ENCODE data around the gene VPS13C. TPM values are rescaled to one million over a fixed set of nuclear protein-coding genes. Genes with fewer than 3 reads are reported as not detected.

The VPS13C gene
- total RNA-seq, 1 experiment from 2014 or later: 40.0 TPM

GRCh38 chr15:62027916-62028315 is 32.3 kb downstream of the VPS13C start:
- intact Hi-C loops (cut with micrococcal nuclease; ENCODE audit: unreplicated experiment): no loop called here
- Histone ChIP-seq H3K9me2 (ENCODE audit: insufficient read depth) (no peaks in the 10 kb centered on the region), H3K79me2 (ENCODE audit: low read depth) (no peaks in the 10 kb centered on the region), H3K4me2 (no peak overlapping the region), H3K4me1 (replicated peaks; ENCODE audit: insufficient read depth) (no peaks in the 10 kb centered on the region), H3K9me3 (ENCODE audit: insufficient read depth, low read depth) (no peaks in the 10 kb centered on the region), H3K27ac (no peak overlapping the region), H3K4me3 (no peak overlapping the region), H3K36me3 (ENCODE audit: low read depth) (0 out of 2 replicates have a peak, but pooled peaks cover 1% of the 10 kb centered on the region), H4K20me1 (ENCODE audit: insufficient read depth) (no peaks in the 10 kb centered on the region), H3F3A (ENCODE audit: insufficient read depth, low read depth) (no peaks in the 10 kb centered on the region), H3K27me3 (ENCODE audit: insufficient read depth, low read depth) (no peaks in the 10 kb centered on the region), H2AFZ (no peak overlapping the region)
- TF ChIP-seq EZH2 (IDR thresholded peaks at IDR 0.05; ENCODE audit: low read depth): no peak
- TF ChIP-seq, protein P1, sequence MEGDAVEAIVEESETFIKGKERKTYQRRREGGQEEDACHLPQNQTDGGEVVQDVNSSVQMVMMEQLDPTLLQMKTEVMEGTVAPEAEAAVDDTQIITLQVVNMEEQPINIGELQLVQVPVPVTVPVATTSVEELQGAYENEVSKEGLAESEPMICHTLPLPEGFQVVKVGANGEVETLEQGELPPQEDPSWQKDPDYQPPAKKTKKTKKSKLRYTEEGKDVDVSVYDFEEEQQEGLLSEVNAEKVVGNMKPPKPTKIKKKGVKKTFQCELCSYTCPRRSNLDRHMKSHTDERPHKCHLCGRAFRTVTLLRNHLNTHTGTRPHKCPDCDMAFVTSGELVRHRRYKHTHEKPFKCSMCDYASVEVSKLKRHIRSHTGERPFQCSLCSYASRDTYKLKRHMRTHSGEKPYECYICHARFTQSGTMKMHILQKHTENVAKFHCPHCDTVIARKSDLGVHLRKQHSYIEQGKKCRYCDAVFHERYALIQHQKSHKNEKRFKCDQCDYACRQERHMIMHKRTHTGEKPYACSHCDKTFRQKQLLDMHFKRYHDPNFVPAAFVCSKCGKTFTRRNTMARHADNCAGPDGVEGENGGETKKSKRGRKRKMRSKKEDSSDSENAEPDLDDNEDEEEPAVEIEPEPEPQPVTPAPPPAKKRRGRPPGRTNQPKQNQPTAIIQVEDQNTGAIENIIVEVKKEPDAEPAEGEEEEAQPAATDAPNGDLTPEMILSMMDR (conservative IDR thresholded peaks at IDR 0.05): no peak
- ChIA-PET POLR2A (ENCODE audit: unreplicated experiment) (no interaction called here), CTCF (no interaction called here)
- DNase-seq: no peak
- BruUV-seq (replicated peaks): no TSS peak

GRCh38 chr15:62027263-62027565 is 33.0 kb downstream of the VPS13C start:
- Histone ChIP-seq H2AFZ (no peak overlapping the region), H4K20me1 (ENCODE audit: insufficient read depth) (no peaks in the 10 kb centered on the region), H3K4me2 (no peak overlapping the region), H3F3A (ENCODE audit: insufficient read depth, low read depth) (no peaks in the 10 kb centered on the region), H3K27me3 (ENCODE audit: insufficient read depth, low read depth) (no peaks in the 10 kb centered on the region), H3K36me3 (ENCODE audit: low read depth) (0 out of 2 replicates have a peak, but pooled peaks cover 8% of the 10 kb centered on the region), H3K9me3 (ENCODE audit: insufficient read depth, low read depth) (no peaks in the 10 kb centered on the region), H3K79me2 (ENCODE audit: low read depth) (no peaks in the 10 kb centered on the region), H3K9me2 (ENCODE audit: insufficient read depth) (no peaks in the 10 kb centered on the region), H3K4me3 (no peak overlapping the region), H3K27ac (no peak overlapping the region), H3K4me1 (replicated peaks; ENCODE audit: insufficient read depth) (no peaks in the 10 kb centered on the region)
- CTCF ChIA-PET: no interaction called here
- DNase-seq: no peak
- TF ChIP-seq EZH2 (IDR thresholded peaks at IDR 0.05; ENCODE audit: low read depth): no peak
- TF ChIP-seq, protein P1 (conservative IDR thresholded peaks at IDR 0.05): no peak
- intact Hi-C loops (cut with micrococcal nuclease; ENCODE audit: unreplicated experiment): no loop called here
- POLR2A ChIA-PET (ENCODE audit: unreplicated experiment): interaction anchor here (0.6 kb wide), 1 partner anchor 388 kb away, joined by 3 read pairs; no protein-coding TSS in a partner anchor
- BruUV-seq (replicated peaks): no TSS peak

DNA sequence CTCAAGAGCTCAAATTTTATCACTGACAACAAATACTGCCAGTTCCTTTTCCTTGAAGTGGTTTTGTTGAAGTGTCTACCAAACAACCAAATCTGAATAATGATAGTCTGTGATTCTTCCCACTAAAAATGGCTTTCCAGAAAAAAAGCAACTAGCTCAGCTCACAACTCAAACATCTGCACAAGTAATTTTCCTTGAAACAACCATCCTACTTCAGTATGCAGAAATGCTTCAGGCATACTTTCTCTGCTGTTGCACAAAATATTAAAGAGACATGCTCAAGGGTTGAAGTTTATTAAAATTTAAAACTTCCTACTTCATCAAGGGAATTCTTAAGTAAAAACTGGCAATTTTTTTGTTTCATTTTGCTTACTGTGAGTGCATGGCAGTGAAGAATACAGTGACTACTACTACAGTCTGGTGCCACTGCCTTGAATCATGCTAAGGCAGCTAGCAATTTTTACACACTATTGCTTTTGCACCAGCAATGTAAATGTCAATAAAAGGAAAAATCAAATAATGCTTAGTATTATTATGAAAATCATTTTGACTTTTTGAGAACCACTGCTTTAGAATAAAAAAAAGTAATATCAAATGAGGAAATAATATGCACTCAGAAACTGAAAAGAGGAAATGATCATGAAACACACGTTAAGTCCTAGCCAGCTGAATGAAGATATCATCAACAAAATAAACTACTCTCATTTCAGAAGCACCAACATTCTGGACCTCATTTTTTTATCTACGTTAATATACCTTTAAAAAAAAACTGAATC is 33.6 kb downstream of the VPS13C start:
- H3K9me3 ChIP-seq (ENCODE audit: insufficient read depth, low read depth): no peaks in the 10 kb centered on the region
- TF ChIP-seq, protein P1 (conservative IDR thresholded peaks at IDR 0.05): no peak
- no peak for TF ChIP-seq EZH2 (IDR thresholded peaks at IDR 0.05; ENCODE audit: low read depth)
- no peak overlapping the region for H3K27ac ChIP-seq
- H3K36me3 ChIP-seq (ENCODE audit: low read depth): 0 out of 2 replicates have a peak, but pooled peaks cover 12% of the 10 kb centered on the region
- no peaks in the 10 kb centered on the region for H3K27me3 ChIP-seq (ENCODE audit: insufficient read depth, low read depth)
- intact Hi-C loops (cut with micrococcal nuclease; ENCODE audit: unreplicated experiment): no loop called here
- H3K4me1 ChIP-seq (replicated peaks; ENCODE audit: insufficient read depth): no peaks in the 10 kb centered on the region
- H3F3A ChIP-seq (ENCODE audit: insufficient read depth, low read depth): no peaks in the 10 kb centered on the region
- H3K9me2 ChIP-seq (ENCODE audit: insufficient read depth): no peaks in the 10 kb centered on the region
- no TSS peak for BruUV-seq (replicated peaks)
- no peaks in the 10 kb centered on the region for H4K20me1 ChIP-seq (ENCODE audit: insufficient read depth)
- H3K79me2 ChIP-seq (ENCODE audit: low read depth): no peaks in the 10 kb centered on the region
- no peak overlapping the region for H3K4me2 ChIP-seq
- CTCF ChIA-PET: no interaction called here
- DNase-seq: no peak
- H3K4me3 ChIP-seq: no peak overlapping the region
- H2AFZ ChIP-seq: no peak overlapping the region
- POLR2A ChIA-PET (ENCODE audit: unreplicated experiment): interaction anchor here (0.6 kb wide), 1 partner anchor 387 kb away, joined by 3 read pairs; no protein-coding TSS in a partner anchor
